HT-29 (cell line): Measurements from ENCODE around the gene RAPGEF3. TPM values are rescaled to one million over a fixed set of nuclear protein-coding genes. Genes with fewer than 3 reads are reported as not detected.

Experiments
- DNase-seq: peaks from one replicate; pipeline ENCODE4 v3.0.0-alpha.2; 2015; ENCODE audit warnings: low spot score
- total RNA-seq: library from RNA; depleted of rRNA; stranded (reverse); fragments of >200 nt; shearing (Covaris generic); gene quantifications from 2 replicates; pipeline ENCODE4 v1.2.3, GENCODE V29; 2014

Gene RAPGEF3
- total RNA-seq, 1 experiment from 2014 or later = 38.2 TPM

DNA sequence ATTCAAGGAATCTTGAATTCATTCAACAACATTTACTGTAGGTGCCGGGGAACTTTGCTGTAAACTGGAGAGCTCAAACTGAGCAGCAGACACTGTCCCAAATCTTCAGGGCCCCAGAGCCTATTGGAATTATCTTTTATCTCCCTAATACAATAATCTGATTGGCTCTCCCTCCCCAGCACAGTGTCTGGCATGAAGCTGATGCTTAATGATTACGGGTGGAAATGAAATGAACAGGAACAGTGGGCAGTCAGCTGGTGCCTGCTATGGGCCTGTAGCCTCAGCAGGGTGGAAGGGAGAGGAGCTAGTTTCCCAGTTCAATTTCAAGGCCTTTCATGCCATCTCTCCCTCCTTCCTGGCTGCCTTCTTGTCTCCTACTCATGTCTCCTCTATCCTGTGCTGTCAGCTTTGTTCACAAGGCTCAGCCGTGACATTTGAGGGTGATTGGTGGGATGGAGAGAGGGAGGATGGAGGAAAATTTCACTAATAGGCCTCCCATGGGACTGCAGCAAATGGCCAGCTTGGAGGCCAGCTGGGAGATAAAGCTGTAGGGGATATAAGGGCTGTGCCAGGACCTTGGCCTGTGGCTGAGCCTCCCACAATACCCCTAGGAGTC is 4.3 kb upstream of the RAPGEF3 start:
- DNase-seq = no peak

DNA sequence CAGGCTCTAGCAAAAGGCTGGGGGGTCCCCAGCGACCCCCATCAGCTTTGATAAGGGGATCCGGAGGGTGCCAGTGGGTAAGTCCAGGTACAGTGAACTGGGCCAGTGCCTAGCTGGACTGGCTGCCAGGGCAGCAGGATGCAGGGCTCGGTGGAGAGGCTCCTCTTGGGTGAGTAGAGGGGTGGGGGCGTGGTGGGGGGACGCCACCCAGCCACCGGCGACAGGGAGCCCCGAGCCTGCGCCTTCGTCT is 171 bp downstream of the RAPGEF3 start:
- DNase-seq = no peak

DNA sequence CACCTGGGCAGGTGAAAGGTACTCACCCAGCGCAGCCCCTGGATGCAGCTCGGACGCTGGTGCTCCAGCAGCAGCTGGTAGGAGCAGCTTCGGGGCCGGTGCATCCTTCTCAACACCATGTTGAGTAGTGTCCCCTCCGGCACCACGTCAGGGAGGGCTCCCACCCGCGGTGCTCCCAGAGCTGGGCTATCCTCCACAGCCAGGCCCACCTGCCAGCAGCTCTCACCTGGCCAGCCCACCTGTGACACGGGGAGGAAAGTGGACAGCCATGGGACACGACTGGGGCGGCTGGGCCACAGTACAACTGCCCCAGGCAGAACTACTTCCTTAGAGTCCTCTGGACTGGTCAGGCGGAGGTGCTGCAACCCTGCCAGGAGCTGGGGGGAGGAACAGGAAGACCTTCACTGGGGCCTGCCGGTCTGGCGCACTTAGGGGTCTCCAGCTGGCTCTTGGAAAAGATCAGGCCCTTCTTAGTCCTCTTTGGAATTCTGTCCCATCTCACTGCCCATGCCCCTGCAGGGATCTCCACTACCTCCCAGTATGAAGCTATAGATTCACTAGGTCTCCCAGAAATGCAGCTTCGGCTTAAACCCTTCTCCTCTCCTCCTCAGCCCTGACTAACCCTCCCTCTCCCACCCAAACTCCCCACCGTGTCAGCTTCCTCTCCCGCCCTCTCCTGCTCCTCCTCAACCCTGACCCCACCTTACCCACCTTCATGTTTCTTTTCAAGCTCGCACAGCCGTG is 668 bp downstream of the RAPGEF3 start:
- peak; percentile 39 for DNase-seq

DNA sequence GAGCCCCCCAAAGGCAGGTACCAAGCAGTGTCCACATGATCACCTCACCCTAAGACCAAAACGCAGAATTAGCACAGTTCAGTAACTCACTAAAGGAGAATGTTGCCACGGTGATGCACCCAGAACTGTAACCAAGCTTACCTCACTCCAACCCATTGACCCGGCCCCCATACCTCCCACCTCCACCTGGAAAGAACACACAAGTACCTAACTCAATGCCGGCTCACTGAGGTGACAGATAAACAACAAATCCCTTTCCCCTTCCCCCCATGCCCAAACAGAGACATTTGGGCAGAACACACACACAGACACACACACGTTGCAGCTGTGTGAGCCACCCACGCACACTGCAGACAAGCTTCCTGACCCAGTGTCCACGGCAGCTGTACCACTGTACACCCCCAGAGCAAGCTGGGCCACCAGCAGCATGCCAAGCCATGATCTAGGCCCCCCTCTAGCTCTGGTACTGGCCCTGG is 1.3 kb downstream of the RAPGEF3 start:
- DNase-seq = no peak

DNA sequence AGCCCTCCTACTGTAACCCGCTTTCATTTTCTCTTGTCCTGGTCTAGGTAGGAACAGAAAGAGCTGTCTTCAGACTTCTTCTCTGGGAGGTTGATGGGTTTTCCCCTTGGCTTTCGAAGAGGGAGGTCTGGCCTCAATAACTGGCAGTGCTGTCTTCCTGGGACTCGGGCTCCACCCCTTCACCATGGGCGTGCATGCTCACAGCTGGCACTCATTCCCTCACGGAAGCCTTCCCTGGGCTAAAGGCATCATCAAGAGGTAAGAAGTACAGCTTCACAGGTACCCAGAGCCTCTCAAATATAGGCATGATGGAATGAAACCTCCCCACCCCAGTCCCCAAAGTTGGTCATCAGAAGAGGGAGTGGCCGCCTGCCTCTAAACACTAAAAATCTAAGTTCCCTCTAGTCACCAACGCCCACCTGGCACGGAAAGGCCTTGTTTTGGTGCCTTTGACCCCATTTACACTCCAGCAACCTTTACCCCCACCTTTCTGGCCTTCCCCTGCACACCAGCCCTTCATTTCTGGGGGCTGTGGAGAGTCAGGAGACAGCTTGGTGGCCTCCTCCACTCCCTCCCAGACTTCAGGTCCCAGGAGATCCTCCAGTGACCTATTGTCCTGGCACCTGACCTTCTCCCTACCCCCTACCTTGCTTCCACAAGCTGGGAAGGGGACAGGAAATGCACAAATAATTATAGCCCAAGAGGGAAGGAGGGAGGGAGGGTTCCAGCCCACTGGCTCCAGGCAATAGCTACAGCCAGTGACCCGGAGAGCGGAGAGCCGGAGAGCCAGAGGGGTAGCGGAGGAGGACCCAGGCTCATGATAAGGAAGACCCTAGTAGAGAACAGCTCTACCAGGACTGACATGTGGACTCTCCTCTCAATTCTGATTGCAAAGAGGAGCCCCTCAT is 2.8 kb downstream of the RAPGEF3 start:
- peak; percentile 60 for DNase-seq

DNA sequence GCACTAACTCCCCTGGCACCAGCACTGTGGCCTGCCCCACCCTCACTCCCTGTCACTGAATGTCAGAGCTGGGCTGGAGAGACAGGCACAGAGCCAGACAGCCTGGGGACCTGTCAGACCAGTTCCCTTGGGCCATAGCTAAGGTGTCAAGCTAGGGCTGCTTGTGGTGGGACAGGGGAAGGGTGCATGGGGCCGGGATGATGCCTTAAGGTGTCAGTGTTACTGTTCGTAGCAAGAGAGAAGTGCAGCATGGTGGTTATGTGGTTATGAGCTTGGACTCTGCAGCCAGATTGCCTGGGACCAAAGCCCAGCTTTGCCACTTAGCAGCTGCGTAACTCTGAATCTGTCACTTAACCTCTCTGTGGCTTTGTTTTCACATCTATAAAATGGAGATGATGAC is 3.8 kb downstream of the RAPGEF3 start:
- peak; percentile 93 for DNase-seq

DNA sequence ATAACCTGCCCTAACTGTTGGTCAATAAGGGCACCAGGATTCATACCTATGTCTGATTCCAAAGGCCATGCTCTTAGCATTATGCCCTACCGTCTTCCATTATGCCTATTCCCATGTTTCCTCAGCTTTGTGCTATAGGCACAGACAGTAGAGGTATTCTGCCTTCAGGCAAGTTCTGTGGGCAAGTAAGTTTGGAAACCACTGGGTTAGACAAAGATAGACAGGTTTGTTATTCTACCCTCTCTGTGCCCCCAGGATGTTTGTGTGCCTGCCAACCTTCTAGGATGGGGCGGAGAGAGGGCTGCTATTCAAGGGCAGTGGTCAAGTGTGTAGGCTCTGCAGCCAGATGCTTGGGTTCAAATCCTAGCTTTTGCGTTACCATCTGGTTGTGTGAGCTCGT is 4.6 kb downstream of the RAPGEF3 start:
- peak; percentile 32 for DNase-seq

DNA sequence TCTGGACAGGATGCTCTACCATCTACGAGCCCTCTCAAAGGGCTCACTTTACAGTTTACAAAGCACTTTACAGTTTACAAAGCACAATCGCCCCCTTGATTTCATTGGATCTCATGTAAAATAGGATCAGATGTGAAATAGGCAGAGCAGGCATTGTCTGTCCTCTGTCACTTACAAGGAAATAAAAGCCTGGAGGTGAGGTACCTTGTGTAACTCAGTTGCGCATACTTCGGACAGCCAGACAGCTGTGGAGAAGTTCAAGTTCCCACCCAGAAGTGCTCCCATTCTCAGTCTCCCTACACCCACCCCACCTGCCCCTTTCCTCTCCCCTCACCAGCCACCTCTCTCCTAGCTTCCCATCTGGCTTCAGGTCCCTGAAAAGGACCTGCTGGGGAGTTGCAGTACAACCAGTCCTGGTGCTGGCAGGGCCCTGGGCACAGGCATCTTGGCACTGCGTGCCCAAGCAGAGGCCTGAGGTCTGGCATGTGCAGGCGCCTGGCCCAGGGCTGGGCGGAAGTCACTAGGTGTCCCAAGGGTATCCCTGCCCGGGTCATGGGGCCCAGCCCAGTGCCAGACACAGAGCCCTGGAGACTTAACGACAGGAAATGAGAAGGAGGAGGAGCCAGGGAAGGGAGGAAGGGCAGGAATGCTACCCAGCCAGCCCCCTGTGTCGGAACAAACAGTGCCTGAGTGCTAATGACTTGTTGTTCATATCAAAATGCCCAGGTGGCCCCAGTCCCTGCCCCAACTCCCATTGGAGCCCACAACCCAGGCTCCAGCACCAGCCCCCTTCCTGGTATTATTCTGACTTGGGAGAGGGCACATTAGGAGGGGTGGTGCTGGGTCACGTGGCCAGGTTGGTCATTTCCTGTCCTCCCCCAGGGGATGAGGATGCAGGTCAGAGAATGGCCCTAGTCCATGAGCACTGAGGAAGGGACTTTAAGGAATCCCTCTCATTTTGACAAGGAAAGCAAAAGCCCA is 5.4 kb downstream of the RAPGEF3 start:
- DNase-seq = peak; percentile 88

DNA sequence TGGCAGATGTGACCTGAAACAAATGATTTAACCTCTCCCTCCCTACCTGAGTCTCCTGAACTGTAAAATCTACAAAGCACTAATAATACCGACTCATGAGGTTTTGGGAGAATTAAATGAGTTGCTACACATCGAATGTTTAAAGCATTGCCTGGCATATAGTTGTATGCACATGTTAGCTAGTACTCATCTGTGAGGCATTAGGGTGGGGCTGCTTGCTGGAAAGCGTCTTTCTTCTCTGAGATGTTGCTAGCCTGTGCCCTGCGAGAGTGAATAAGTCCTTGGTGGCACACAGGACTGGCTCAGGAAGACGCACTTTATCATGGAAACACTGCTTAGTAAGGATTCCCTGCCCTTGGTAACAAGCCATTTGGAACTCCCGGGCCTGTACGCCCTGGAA is 6.1 kb downstream of the RAPGEF3 start:
- peak; percentile 64 for DNase-seq

DNA sequence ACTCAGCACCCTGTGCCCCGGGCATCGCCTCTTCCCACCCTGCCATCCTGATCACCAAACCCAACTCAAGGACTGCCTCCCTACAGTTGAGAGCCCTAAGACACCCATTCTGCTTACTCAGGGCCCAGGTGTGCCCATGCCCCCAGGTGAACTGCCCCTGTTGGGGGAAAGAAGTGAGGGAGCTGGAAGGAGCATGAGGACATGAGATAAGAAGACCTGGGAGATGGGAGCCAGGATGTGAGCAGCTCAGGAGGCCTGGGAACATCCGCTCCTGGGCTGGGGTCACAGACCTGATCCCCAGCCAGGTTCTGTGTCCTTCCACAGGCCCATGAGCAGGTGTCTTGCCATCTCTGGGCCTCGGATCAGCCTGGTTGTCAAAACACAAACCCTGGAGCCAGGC is 6.6 kb downstream of the RAPGEF3 start:
- DNase-seq = no peak

DNA sequence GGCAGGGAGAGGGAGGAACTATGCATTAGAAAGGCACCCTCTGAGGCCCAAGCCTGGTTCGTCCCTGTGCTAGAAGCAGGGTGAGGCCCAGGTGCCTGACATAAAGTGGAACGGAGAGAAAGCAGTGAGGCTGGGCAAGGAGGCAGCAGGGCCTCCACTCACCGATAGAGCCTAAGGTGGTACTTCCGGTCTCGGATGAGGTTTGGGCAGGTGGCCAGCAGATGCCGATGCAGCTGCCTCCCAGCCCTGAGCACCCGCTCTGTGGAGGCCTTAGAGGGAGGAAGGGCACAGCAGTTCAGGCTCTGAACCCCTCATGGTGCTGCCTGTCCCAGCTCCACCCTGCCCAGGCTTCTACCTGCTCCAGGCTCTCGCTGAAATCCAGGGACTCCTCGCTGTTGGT is 7.1 kb downstream of the RAPGEF3 start:
- DNase-seq = no peak

DNA sequence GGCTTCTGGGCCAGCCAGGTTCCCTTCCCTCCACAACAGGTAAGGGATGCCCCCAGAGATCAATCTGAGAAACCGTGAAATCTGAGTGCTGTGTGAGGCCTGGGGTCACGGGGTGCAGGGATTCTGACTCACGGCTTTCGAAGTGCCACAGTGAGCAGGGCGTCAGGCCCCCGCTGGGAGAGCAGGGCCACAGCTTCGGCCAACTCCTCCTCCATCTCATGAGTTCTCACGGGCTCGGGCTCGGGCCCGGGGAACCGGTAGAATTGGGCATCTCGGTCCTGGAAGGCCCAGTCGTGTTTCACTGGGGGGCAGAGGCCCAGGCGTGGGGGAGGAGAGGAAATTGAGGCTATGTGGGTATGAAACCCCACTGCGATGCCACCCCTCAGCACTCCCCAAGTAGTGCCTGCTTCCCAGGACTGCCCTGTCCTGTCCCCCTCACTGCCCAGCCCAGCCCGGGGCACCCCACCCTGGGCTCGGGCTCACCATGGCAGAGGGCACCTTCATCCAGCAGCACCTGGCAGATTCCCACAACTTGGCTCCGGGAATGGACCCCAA is 7.7 kb downstream of the RAPGEF3 start:
- DNase-seq = no peak

DNA sequence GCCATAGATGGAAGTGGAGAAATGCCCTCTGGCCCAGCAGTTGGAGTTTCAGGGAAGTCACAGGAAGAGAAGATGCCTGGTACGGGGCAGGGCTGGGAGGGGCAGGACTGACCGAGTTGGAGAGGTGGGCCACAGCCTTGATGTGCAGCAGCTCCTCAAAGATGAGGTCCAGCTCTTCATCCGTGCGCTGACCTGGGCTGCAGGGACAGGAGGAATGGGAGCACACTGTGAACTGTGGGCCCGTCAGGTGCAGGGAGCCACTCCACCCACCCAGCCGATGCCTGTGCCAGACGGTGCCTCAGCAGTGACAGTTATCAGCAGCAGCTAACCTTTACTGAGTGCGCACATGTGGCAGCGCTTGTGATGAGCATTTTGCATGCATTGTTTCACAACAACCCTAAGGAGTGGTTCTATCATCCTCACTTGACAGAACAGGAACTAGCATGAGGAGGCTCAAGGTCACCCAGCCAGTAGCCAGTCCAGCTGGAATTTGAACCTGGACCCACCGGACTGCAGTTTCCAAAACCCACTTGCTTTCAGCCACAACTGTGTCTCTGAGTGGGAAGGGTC is 8.4 kb downstream of the RAPGEF3 start:
- DNase-seq = no peak

DNA sequence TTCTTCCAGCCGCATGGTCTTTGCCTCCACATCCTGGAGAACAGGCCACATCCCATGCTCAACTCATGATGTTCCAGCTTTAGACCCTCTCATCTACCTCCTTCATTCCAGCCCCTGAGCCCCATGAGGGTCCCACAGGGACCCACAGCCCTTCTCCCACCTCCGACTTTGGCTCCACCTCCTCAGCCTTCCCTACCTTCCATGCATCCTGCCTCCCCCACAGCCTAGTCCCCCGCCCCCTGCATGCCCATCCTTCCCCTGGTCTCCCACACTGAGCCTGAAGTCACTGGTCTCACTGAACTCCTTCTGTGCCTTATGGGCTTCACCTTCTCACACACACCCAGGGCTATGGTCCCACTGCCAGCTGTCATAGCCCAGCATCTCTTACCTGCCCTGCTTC is 9.8 kb downstream of the RAPGEF3 start:
- DNase-seq = no peak

DNA sequence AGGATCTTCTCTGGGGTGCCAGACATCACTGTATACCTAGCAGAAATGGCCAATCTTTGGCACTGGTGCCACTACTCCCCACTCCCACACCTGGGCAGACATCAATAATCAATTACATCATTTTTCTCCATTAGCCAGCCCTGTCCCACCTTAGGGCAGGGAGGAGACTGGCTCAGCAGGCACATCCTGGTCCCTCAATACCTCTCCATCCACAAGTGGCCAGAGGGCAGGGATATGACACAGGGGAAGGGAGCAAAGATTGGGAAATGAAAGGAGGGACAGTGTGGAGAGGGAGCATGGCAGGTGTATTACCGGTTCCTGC is 10.2 kb downstream of the RAPGEF3 start:
- DNase-seq = no peak

DNA sequence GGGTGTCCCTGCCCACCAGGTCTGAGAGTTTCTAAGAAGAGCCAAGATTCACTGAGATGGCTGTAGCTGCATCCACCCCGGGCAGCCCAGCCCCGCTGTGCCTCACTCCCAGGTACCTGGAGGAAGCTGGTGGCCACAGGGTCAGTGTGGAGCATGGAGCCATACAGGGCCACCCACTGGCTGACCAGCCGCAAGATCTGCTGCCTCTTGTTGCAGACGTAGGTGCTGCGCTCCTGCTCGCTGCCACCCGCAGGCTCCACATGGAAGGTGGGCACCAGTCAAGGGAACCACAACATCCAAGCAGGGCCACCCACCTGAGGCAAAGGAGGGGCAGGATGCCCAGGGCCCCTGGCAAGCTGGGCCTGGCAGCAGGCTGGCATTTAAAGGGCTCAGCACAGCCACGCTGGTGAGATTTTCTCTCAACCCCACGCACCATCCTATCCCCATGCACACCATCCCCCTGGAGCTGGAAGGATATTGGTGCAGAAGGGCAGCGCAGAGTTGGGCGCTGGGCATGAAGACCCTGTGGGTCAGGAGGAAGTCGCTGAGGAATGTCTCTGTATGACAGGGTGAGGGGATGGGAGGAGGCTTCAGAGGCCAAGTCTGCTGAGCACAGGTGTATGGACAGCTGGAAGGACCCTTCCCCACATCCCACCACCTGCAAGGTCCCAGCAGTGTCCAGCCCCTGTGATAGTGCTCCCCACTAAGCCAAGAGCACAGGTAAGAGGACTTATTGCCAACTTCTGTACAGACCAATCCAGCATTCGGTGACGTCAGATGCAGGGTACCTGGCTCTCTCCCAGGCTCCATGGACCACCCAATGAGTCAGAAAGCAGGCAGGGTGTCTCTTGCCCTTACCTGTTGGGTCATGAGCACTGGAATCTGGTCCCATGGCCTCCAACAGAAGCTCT is 10.8 kb downstream of the RAPGEF3 start:
- DNase-seq = no peak

DNA sequence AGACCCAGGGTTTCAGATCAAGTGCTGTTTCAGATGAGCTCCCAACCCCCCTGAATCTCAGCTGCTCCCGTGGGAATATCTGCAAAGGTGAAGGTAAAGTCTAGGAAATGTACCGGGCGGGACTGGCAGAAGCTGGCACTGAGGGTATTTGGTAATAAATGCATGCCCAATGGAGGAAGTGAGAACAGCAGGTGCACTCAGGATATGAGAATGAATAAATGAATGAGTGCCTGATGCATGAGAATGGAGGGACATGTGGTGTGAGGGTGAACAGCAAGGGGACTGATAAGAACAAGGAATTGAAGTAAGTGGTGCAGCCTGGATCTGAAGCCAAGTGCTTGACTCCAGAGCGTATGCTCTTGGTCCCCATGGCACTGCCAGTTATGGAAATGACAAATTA is 11.6 kb downstream of the RAPGEF3 start:
- DNase-seq = no peak

DNA sequence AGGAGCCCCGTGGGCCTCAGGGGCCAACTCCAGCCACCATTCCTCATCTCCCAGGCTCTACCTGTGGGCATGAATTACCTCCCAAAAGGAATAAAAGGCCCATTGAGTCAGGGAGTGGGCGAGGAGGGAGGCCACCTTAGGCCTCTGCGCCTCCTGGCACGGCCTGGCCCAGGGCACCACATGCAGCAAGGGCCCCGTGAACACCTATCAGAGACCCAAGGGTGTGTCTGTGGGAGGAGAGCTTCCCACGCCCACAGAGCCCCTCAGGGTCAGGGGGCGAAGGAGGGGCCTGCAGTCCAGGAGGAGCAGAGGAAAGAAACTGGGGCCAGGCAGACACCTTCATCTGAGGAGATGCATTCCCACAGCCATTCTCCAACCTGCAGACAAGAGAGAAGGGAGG is 12.2 kb downstream of the RAPGEF3 start:
- DNase-seq = no peak

DNA sequence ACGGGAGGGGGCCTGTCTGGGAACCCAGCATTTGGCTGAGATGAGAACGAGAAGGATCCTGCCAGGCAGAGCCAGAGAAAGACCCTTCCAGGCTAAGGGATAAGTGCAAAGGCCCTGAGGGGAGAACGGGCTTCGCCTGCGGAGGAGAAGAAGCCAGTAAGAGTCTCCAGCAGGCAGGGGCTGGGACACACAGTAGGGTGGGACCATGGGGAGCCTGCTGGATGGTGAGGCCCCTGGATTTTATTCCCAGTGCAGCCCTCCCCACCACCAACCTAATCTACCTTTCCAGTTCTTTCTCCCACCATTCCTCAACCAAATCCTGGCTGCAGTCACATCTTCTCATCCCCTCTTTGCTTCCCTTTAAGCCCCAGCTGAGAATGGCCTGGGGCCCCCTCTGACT is 12.6 kb downstream of the RAPGEF3 start:
- no peak for DNase-seq

DNA sequence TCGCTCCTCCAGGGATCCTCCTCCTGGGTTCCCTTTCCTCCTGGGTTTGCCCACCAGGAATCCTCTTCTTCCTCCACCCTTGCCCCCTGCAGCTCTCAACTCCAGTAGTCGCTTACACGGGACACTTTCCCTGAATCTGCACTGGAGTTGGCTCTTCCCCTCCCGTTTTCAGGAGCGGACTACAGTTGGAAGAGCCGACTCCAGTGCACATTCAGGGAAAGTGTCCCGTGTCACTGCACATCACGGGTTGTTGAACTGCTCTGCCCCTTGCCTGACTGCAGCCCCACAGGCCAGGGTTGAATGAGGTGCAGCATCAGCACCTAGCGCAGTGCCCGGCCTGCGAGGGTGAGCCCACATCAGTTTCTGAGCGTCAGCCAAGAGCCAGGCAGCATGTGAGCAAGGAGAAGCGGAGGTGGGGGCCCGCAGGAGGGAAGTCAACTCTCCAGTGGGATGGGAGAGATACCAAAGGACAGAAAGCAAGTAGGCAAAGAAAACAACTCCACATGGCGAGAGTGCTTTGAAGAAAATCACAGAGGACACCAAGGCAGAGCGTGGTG is 13.1 kb downstream of the RAPGEF3 start:
- DNase-seq = no peak
